ENCODE measurements around the gene MSI2. TPM values are rescaled to one million over a fixed set of nuclear protein-coding genes. Genes with fewer than 3 reads are reported as not detected.

The MSI2 gene
- total and polyA plus RNA-seq, 7 donors: 12.6 to 25.8 (median 21.3) TPM

- no peak for DNase-seq
- WGBS, 2 donors: 90 to 92% methylated on average over 11 of the region's 11 CpGs
- Histone ChIP-seq H3K4me1 (peaks cover 0 to 9% (median 7%) of the 10 kb centered on the region in 4 donors), H3K36me3 (no peaks in the 10 kb centered on the region), H3K9me3 (peaks cover 0 to 9% (median 4%) of the 10 kb centered on the region in 4 donors), H3K27ac (no peak overlapping the region), H3K4me3 (no peak overlapping the region), H3K27me3 (no peaks in the 10 kb centered on the region)
- intact Hi-C loops (cut with DNase I): no loop called here
- TF ChIP-seq POLR2AphosphoS5 (IDR thresholded peaks at IDR 0.05): no peak
- TF ChIP-seq EP300 (IDR thresholded peaks at IDR 0.05): no peak
Measured at GRCh38 chr17:57391076-57391825, 134.9 kb downstream of the MSI2 start.

GRCh38 chr17:57391857-57392471 is 135.6 kb downstream of the MSI2 start:
- no peak for DNase-seq
- H3K27me3 ChIP-seq: no peaks in the 10 kb centered on the region
- H3K27ac ChIP-seq: no peak overlapping the region
- peaks cover 0 to 3% (median under 1%) of the 10 kb centered on the region in 4 donors for H3K4me1 ChIP-seq
- no peak overlapping the region for H3K4me3 ChIP-seq
- no peaks in the 10 kb centered on the region for H3K36me3 ChIP-seq
- TF ChIP-seq POLR2A (IDR thresholded peaks at IDR 0.05): no peak
- intact Hi-C loops (cut with DNase I): no loop called here
- 89 to 95% methylated on average over 11 of the region's 11 CpGs for WGBS, 2 donors
- H3K9me3 ChIP-seq: peaks cover 0 to 9% (median 4%) of the 10 kb centered on the region in 4 donors

- Histone ChIP-seq H3K36me3 (no peaks in the 10 kb centered on the region), H3K9me3 (peaks cover 0 to 5% (median 0%) of the 10 kb centered on the region in 4 donors), H3K4me3 (no peak overlapping the region), H3K27ac (no peak overlapping the region), H3K4me1 (no peaks in the 10 kb centered on the region), H3K27me3 (no peaks in the 10 kb centered on the region)
- intact Hi-C loops (cut with DNase I): no loop called here
- TF ChIP-seq POLR2AphosphoS5 (IDR thresholded peaks at IDR 0.05) (no peak), CTCF (IDR thresholded peaks at IDR 0.05) (no peak), EP300 (IDR thresholded peaks at IDR 0.05) (no peak), POLR2A (IDR thresholded peaks at IDR 0.05) (no peak)
- DNase-seq: no peak
- WGBS, 2 donors: 98% methylated on average over 6 of the region's 6 CpGs
Measured at GRCh38 chr17:57393368-57393767, 137.0 kb downstream of the MSI2 start.

- H3K27me3 ChIP-seq: no peaks in the 10 kb centered on the region
- H3K9me3 ChIP-seq: peaks cover 0 to 5% (median 0%) of the 10 kb centered on the region in 4 donors
- no peaks in the 10 kb centered on the region for H3K4me1 ChIP-seq
- TF ChIP-seq EP300 (IDR thresholded peaks at IDR 0.05) (no peak), POLR2AphosphoS5 (IDR thresholded peaks at IDR 0.05) (no peak), CTCF (IDR thresholded peaks at IDR 0.05) (no peak), POLR2A (IDR thresholded peaks at IDR 0.05) (no peak)
- no peak overlapping the region for H3K4me3 ChIP-seq
- WGBS, 2 donors: 95 to 98% methylated on average over 2 of the region's 2 CpGs
- H3K27ac ChIP-seq: no peak overlapping the region
- no peak for DNase-seq
- H3K36me3 ChIP-seq: no peaks in the 10 kb centered on the region
- intact Hi-C loops (cut with DNase I): no loop called here
Measured at GRCh38 chr17:57394375-57394774, 138.1 kb downstream of the MSI2 start.

- H3K9me3 ChIP-seq: peaks cover 0 to 5% (median 0%) of the 10 kb centered on the region in 4 donors
- H3K4me1 ChIP-seq: no peaks in the 10 kb centered on the region
- no peaks in the 10 kb centered on the region for H3K27me3 ChIP-seq
- no peak for DNase-seq
- TF ChIP-seq POLR2AphosphoS5 (IDR thresholded peaks at IDR 0.05): no peak
- TF ChIP-seq POLR2A (IDR thresholded peaks at IDR 0.05): no peak
- no peak for TF ChIP-seq EP300 (IDR thresholded peaks at IDR 0.05)
- no peak for TF ChIP-seq CTCF (IDR thresholded peaks at IDR 0.05)
- H3K36me3 ChIP-seq: no peaks in the 10 kb centered on the region
- no peak overlapping the region for H3K4me3 ChIP-seq
- intact Hi-C loops (cut with DNase I): no loop called here
- no peak overlapping the region for H3K27ac ChIP-seq
- 96 to 98% methylated on average over 2 of the region's 2 CpGs for WGBS, 2 donors
Measured at GRCh38 chr17:57395721-57396321, 139.5 kb downstream of the MSI2 start.

Data from sigmoid colon (tissue), 7 donors.